ENCODE data around the gene SUSD2. TPM values are rescaled to one million over a fixed set of nuclear protein-coding genes. Genes with fewer than 3 reads are reported as not detected.

Gene SUSD2
- total and polyA plus RNA-seq, 12 donors, result 0.28 to 62.7 (median 19.2) TPM

DNA sequence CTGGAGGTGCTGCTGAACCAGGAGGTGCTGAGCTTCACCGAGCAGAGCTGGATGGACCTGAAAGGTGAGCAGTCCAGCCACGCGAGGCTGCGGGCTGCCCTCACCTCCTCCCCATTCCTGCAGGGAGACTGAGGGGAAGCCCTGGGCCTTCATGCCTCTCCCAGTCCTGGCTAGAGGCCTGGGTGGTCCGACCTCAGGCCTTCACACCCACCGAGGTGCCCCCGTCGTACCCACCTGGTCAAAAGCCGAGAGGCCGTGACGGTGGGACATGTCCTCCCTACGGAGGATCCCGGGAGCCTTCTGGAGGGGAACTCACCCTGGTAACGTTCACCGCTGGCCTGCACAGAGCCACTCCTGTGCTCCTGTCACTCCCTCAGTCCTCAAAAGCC, 5.1 kb downstream of the SUSD2 start:
- no peak for DNase-seq

DNA sequence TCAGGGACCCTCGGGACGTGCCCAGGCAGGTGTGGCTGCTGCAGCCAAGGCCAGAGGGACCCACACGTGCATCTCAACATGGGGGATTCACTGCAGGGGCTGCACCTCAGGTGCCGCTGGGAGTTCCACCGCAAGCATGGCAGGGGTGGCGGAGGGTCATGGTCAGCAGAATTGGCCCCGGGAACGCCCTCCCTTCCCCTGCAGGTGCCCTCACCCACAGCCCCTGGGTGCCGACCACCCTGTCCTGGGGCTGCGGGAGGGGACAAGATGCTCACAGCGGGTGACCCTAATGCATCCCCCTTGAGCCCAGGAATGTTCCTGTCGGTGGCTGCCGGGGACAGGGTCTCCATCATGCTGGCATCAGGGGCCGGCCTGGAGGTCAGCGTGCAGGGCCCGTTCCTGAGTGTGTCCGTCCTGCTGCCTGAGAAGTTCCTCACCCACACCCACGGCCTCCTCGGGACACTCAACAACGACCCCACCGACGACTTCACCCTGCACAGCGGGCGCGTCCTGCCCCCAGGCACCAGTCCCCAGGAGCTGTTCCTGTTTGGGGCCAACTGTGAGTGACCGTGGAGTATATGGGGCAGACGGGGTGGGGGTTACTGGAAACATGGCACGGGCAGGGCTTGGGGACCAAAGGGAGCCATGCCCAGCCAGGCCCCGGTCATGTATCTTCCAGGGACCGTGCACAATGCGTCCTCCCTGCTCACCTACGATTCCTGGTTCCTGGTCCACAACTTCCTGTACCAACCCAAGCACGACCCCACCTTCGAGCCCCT, 5.8 kb downstream of the SUSD2 start:
- intact Hi-C loops (cut with DNase I), result no loop called here
- no peak overlapping the region for H3K4me3 ChIP-seq
- no peak overlapping the region for H3K27ac ChIP-seq
- peak in 1 of 7 donors; percentile 3 for DNase-seq
- WGBS, 4 donors, result 82 to 89% (median 85%) methylated on average over 12 to 34 of the region's 34 CpGs
- TF ChIP-seq, protein P1, sequence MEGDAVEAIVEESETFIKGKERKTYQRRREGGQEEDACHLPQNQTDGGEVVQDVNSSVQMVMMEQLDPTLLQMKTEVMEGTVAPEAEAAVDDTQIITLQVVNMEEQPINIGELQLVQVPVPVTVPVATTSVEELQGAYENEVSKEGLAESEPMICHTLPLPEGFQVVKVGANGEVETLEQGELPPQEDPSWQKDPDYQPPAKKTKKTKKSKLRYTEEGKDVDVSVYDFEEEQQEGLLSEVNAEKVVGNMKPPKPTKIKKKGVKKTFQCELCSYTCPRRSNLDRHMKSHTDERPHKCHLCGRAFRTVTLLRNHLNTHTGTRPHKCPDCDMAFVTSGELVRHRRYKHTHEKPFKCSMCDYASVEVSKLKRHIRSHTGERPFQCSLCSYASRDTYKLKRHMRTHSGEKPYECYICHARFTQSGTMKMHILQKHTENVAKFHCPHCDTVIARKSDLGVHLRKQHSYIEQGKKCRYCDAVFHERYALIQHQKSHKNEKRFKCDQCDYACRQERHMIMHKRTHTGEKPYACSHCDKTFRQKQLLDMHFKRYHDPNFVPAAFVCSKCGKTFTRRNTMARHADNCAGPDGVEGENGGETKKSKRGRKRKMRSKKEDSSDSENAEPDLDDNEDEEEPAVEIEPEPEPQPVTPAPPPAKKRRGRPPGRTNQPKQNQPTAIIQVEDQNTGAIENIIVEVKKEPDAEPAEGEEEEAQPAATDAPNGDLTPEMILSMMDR (IDR thresholded peaks at IDR 0.05), result no peak
- TF ChIP-seq POLR2A (IDR thresholded peaks at IDR 0.05), result no peak
- H3K9me3 ChIP-seq (replicated peaks in 1 of 3), result no peaks in the 10 kb centered on the region
- peaks cover 0 to 6% of the 10 kb centered on the region in 2 donors for H3K4me1 ChIP-seq (replicated peaks in 1 of 2)
- no peaks in the 10 kb centered on the region for H3K36me3 ChIP-seq (replicated peaks in 1 of 2)
- no peaks in the 10 kb centered on the region for H3K27me3 ChIP-seq

More for the DNA sequence above, 5.1 kb downstream of the SUSD2 start:
- TF ChIP-seq, protein P1 (IDR thresholded peaks at IDR 0.05), result no peak
- no peak for TF ChIP-seq POLR2A (IDR thresholded peaks at IDR 0.05)
- Histone ChIP-seq H3K27me3 (no peaks in the 10 kb centered on the region), H3K27ac (no peak overlapping the region), H3K4me1 (replicated peaks in 1 of 2) (peaks cover 0 to 6% of the 10 kb centered on the region in 2 donors), H3K4me3 (no peak overlapping the region), H3K9me3 (replicated peaks in 1 of 3) (no peaks in the 10 kb centered on the region), H3K36me3 (replicated peaks in 1 of 2) (no peaks in the 10 kb centered on the region)
- intact Hi-C loops (cut with DNase I), result no loop called here
- 84 to 93% (median 92%) methylated on average over 7 to 15 of the region's 15 CpGs for WGBS, 4 donors

DNA sequence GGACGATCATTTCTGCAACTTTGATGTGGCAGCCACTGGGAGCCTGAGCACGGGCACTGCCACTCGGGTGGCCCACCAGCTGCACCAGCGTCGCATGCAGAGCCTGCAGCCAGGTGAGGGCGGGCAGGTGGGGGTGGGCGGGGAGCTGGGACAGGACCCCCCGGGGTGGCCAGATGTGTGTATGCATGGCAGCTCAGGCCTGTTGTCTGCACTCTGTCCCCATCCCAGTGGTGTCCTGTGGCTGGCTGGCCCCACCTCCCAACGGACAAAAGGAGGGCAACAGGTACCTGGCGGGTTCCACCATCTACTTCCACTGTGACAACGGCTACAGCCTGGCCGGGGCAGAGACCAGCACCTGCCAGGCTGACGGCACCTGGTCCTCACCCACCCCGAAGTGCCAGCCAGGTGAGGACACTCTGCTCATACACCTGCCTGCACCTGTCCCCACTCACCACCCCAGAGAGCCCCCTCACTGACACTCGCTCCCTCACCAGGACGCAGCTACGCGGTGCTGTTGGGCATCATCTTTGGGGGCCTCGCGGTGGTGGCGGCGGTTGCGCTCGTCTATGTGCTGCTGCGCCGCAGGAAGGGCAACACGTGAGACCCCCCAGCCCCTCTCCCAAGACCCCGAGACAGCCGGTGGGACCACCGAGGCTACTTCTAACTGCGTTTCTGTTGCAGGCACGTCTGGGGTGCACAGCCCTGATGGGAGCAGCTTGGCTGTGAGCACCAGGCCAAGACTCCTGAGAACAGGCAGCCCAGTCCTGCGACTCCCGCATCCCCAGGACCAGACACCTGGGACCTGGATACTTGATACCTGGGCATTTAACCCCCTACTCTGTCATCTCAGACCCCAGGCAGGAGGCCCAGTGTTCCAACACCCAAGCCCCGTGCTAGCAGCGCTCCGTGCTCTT, 6.7 kb downstream of the SUSD2 start:
- no peaks in the 10 kb centered on the region for H3K27me3 ChIP-seq
- H3K4me1 ChIP-seq (replicated peaks in 1 of 2), result peaks cover 0 to 6% of the 10 kb centered on the region in 2 donors
- TF ChIP-seq POLR2A (IDR thresholded peaks at IDR 0.05), result no peak
- TF ChIP-seq, protein P1 (IDR thresholded peaks at IDR 0.05), result no peak
- H3K9me3 ChIP-seq (replicated peaks in 1 of 3), result no peaks in the 10 kb centered on the region
- intact Hi-C loops (cut with DNase I), result loop anchor here in 1 of 2 donors (2.0 kb wide), 1 partner anchor 59 kb away; no protein-coding TSS in a partner anchor
- H3K36me3 ChIP-seq (replicated peaks in 1 of 2), result no peaks in the 10 kb centered on the region
- 79 to 92% (median 86%) methylated on average over 25 to 37 of the region's 37 CpGs for WGBS, 4 donors
- H3K27ac ChIP-seq, result no peak overlapping the region
- H3K4me3 ChIP-seq, result no peak overlapping the region
- DNase-seq, result no peak

DNA sequence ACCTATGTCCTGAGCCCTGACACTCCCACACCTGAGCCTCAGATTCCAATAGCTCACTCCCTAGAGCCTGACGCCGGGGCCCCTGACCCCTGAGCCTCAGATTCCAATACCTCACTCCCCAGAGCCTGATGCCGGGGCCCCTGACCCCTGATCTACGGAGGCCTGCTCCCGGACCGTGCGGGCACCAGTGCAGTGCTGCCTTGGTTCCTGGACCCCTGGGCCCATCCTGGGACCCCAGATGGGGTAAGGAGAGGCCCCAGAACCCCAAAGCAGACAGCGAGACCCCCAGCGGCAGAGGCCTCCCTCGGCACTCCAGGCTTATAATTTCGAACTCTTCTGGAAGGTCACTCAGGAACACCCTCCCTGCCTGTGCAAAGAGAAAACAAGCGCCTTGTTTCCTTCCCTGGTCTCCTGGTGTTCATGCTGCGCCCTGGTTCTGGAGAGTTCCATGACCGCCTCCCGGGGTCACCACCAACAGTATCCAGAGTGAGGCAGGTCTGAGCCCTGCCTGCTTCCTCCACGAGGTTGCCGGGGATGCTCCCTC, 7.5 kb downstream of the SUSD2 start:
- intact Hi-C loops (cut with DNase I), result loop anchor here in 1 of 2 donors (2.0 kb wide), 1 partner anchor 58 kb away; no protein-coding TSS in a partner anchor
- Histone ChIP-seq H3K36me3 (replicated peaks in 1 of 2) (no peaks in the 10 kb centered on the region), H3K4me1 (replicated peaks in 1 of 2) (peaks cover 0 to 6% of the 10 kb centered on the region in 2 donors), H3K27ac (no peak overlapping the region), H3K9me3 (replicated peaks in 1 of 3) (no peaks in the 10 kb centered on the region), H3K4me3 (no peak overlapping the region), H3K27me3 (no peaks in the 10 kb centered on the region)
- DNase-seq, result no peak
- no peak for TF ChIP-seq POLR2A (IDR thresholded peaks at IDR 0.05)
- TF ChIP-seq, protein P1 (IDR thresholded peaks at IDR 0.05), result no peak
- 67 to 74% (median 71%) methylated on average over 12 to 17 of the region's 17 CpGs for WGBS, 4 donors
